KOPT-K1 (cell line): Measurements from ENCODE around the gene MBL2.

Experiments used
- H3K27ac ChIP-seq: fragments of 200-600 bp; sonication (generic); 2 replicates; pipeline ENCODE4 v1.5.1; 2016; ENCODE audit warnings: antibody characterized with exemption, mild to moderate bottlenecking, low read depth, low read length; ENCODE audit not compliant: poor library complexity, severe bottlenecking
- H3K36me3 ChIP-seq: fragments of 200-600 bp; sonication (generic); 2 replicates; pipeline ENCODE4 v1.5.1; 2017; ENCODE audit warnings: antibody characterized with exemption, mild to moderate bottlenecking, low read length, moderate library complexity; ENCODE audit not compliant: insufficient read depth
- H3K9me3 ChIP-seq: fragments of 200-600 bp; sonication (generic); 2 replicates; pipeline ENCODE4 v1.5.1; 2017; ENCODE audit warnings: antibody characterized with exemption, low read length, mild to moderate bottlenecking; ENCODE audit not compliant: insufficient read depth, poor library complexity, severe bottlenecking

The MBL2 gene

GRCh38 chr10:52738951-52739350 is 33.6 kb downstream of the MBL2 start:
- Histone ChIP-seq H3K9me3 (no peaks in the 10 kb centered on the region), H3K27ac (no peak overlapping the region), H3K36me3 (no peaks in the 10 kb centered on the region)

DNA sequence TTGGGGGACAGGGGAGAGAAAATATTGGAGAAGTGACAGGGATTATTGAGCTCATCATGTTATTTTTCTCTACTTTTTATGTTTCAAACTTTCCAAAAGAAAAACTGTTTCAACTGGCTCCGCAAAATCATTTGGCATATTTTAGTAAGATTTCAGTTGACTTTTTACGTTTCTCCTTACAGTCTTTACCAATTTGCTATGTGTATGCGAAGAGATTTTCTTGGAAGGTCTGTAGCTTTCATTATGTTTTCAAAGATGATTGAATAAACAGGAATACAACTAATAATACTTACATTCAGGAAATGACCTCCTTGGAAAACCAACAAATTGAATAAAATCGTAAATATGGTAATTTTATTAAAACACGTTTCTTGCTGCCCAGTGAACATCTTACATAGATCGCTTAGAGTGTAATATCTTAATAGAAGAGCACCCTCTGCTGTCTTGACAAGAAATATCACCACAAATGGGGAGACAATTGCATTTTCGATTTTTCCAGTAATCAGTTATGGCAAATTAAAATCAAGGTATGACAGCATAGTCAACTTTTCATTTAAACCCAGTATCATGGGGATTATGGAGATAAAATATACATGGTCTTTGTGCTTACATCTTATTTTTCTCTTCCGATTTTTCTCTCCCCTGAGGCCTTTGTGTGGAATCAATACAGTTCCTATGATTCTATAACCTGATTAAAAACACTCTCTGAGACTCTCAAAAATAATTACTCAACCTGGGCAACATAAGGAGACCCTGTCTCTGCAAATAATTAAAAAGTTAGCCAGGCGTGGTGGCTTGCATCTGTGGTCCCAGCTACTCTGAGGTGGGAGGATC is 43.1 kb downstream of the MBL2 start:
- Histone ChIP-seq H3K27ac (no peak overlapping the region), H3K9me3 (no peaks in the 10 kb centered on the region), H3K36me3 (no peaks in the 10 kb centered on the region)

DNA sequence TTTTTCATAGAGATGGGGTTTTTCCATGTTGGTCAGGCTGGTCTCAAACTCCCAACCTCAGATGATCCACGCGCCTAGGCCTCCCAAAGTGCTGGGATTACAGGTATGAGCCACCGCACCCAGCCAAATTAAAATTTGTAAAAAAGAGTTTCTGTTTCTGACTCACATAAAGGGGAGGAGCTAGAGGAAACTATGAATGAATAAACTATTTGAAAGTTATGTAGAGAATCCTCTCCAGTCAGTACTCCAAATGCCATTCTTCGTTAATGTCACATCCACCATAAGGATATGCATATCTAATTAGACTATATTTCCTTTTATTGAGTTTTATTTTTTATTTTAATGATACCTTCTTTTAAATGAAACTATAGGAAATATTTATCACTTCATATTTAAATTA is 52.6 kb downstream of the MBL2 start:
- Histone ChIP-seq H3K9me3 (peaks cover 4% of the 10 kb centered on the region), H3K27ac (no peak overlapping the region), H3K36me3 (no peaks in the 10 kb centered on the region)
